ENCODE results near the gene APOL2.

- TF ChIP-seq CTCF (IDR thresholded peaks at IDR 0.05), result no peak
- TF ChIP-seq EZH2phosphoT487 (IDR thresholded peaks at IDR 0.05), result no peak
- no peak for TF ChIP-seq EZH2 (IDR thresholded peaks at IDR 0.05)
Measured at GRCh38 chr22:36182857-36183256, 56.5 kb downstream of the APOL2 start.

All from neural progenitor cell (in vitro differentiated cells).